Upper lobe of left lung (tissue), 4 donors: ENCODE data around the gene GALNS.

ENCODE experiments used
- POLR2A ChIP-seq, 4 donors: fragments of 450-650 bp; IDR thresholded peaks; one replicate each; pipeline ENCODE4 v1.5.1; 2016 to 2017; ENCODE audit warnings: antibody characterized with exemption in 4 of 4, mild to moderate bottlenecking in 2 of 4
- TF ChIP-seq, protein P1 (sequence below), 6 experiments: fragments of 450-650 bp in 4 of 6; fragments of 200-600 bp in 2 of 6; sonication (generic) in 2 of 6; IDR thresholded peaks; one replicate each; pipeline ENCODE4 v1.5.1; 2016 to 2019; ENCODE audit warnings: antibody characterized with exemption in 6 of 6

DNA sequence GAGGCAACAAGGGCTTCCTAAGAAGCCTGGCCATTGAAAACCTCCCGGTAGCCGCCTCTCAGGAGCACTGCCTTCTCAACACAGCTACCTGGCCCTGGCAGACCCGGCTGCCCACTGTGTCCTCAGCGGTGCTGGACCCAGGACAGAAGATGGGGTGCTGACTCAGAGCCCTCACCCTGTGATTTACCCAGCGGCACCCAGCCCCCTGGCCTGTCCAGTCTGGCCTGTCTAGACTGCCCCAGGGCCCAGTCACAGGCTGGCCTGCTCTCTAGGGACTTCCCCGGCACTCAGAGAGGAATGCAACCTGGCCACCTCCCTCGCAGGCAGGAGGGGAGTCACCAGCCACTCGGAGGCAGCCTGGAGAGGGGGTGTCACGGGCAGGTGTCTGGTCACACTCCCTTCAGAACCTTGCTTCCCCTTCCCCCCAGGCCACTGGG lies 91.8 kb downstream of the GALNS start:
- TF ChIP-seq, protein P1, sequence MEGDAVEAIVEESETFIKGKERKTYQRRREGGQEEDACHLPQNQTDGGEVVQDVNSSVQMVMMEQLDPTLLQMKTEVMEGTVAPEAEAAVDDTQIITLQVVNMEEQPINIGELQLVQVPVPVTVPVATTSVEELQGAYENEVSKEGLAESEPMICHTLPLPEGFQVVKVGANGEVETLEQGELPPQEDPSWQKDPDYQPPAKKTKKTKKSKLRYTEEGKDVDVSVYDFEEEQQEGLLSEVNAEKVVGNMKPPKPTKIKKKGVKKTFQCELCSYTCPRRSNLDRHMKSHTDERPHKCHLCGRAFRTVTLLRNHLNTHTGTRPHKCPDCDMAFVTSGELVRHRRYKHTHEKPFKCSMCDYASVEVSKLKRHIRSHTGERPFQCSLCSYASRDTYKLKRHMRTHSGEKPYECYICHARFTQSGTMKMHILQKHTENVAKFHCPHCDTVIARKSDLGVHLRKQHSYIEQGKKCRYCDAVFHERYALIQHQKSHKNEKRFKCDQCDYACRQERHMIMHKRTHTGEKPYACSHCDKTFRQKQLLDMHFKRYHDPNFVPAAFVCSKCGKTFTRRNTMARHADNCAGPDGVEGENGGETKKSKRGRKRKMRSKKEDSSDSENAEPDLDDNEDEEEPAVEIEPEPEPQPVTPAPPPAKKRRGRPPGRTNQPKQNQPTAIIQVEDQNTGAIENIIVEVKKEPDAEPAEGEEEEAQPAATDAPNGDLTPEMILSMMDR (IDR thresholded peaks at IDR 0.05) = no peak
- no peak for TF ChIP-seq POLR2A (IDR thresholded peaks at IDR 0.05)
